GM18505 (cell line): ENCODE results near the gene GGA3.
"Not testable (repeated sequence)": the region's sequence is repeated elsewhere in the genome, so short reads cannot be mapped to it uniquely, and the experiment has no call there.

Experiments
- ATAC-seq: cut with Tn5 transposase; IDR thresholded peaks from one replicate; pipeline ENCODE4 v1.9.1; 2021; ENCODE audit not compliant: unreplicated experiment
- POLR2A ChIP-seq: IDR thresholded peaks from 4 replicates; pipeline ENCODE4 v1.6.1; 2011; ENCODE audit warnings: borderline replicate concordance; ENCODE audit not compliant: insufficient read depth, insufficient read length; ENCODE audit errors: extremely low read depth

GGA3 gene

GRCh38 chr17:75289115-75289831 is 27.9 kb upstream of the GGA3 start, which contains the start of gene SLC25A19:
SLC25A19 (minus strand) TSS chr17:75289433; CDS start chr17:75286764, 2,669 bp downstream.
- peak; percentile 88 for ATAC-seq
- TF ChIP-seq POLR2A = peak; percentile 88

GRCh38 chr17:75288770-75289114 is 27.3 kb upstream of the GGA3 start:
- TF ChIP-seq POLR2A = no peak
- ATAC-seq = peak; percentile 2

- no peak for TF ChIP-seq POLR2A
- ATAC-seq = no peak
These were observed 27.0 kb upstream of the GGA3 start for GRCh38 chr17:75288359-75288758.

GRCh38 chr17:75287221-75287620 is 25.8 kb upstream of the GGA3 start:
- TF ChIP-seq POLR2A = no peak
- no peak for ATAC-seq

- TF ChIP-seq POLR2A = no peak
- ATAC-seq = no peak
These were observed 23.7 kb upstream of the GGA3 start for GRCh38 chr17:75285123-75285522.

GRCh38 chr17:75280189-75280588 is 18.8 kb upstream of the GGA3 start:
- ATAC-seq = not testable (repeated sequence)

GRCh38 chr17:75277664-75278071 is 16.3 kb upstream of the GGA3 start:
- no peak for TF ChIP-seq POLR2A
- ATAC-seq = no peak

- no peak for ATAC-seq
- no peak for TF ChIP-seq POLR2A
These were observed 12.7 kb upstream of the GGA3 start for GRCh38 chr17:75273977-75274708.

- no peak for TF ChIP-seq POLR2A
These were observed 11.4 kb upstream of the GGA3 start for GRCh38 chr17:75272848-75273184.

GRCh38 chr17:75271955-75272847 is 10.8 kb upstream of the GGA3 start:
- ATAC-seq = no peak
- peak; percentile 22 for TF ChIP-seq POLR2A

More at GRCh38 chr17:75272848-75273184, 11.4 kb upstream of the GGA3 start:
- no peak for ATAC-seq

GRCh38 chr17:75271233-75271954 is 10.0 kb upstream of the GGA3 start:
- TF ChIP-seq POLR2A = no peak

GRCh38 chr17:75270966-75271232 is 9.5 kb upstream of the GGA3 start, which contains the start of gene MIF4GD:
MIF4GD (minus strand) TSS chr17:75271231; CDS start chr17:75270195, 1,036 bp downstream.
- TF ChIP-seq POLR2A = peak; percentile 64
- ATAC-seq = peak; percentile 19

More at GRCh38 chr17:75271233-75271954, 10.0 kb upstream of the GGA3 start:
- ATAC-seq = peak; percentile 62
